HG03060 (cell line): ENCODE results near the gene AKAP13.

Experiments used
- ATAC-seq: cut with Tn5 transposase; IDR thresholded peaks from one replicate; pipeline ENCODE4 v1.9.1; 2021; ENCODE audit warnings: low read depth, moderate number of reproducible peaks; ENCODE audit not compliant: unreplicated experiment

The AKAP13 gene

DNA sequence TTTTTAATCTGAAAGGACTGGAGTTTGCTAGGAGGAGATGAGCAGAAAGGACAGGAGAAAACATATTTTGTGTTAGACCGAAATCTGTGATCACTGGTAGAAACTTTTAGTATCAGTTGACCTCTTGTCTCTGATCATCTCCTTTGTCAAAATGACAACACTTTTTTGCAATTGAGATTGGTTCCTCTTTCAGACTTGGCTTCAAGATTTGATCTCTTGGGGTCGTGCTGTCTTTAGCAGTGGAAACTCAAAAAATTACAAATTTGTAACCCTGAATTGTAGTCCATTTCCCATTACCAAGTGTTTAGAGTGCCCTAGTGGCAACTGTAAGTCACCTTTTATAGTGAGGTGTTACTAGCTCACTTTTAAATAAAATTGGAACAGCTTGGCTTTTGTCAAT lies 306.9 kb downstream of the AKAP13 start:
- no peak for ATAC-seq

DNA sequence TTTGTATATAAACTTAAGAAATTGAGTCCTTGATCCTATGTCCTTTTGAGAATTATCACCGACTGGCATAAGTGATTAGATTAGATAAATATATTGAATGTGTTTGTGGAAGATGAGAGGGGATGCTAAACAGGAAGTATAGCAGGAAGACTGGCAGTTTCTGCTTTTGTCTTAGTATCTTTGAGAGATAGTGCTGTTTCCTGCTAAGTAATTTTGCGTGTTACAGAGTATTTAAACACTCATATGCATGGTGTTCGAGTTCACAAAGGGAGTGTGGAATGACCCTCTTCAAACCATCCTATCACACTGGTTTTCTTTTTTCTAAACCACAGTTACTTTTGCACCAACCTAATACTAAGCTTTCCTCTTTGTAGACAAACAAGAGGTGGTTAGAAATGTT lies 308.3 kb downstream of the AKAP13 start:
- ATAC-seq, result no peak

DNA sequence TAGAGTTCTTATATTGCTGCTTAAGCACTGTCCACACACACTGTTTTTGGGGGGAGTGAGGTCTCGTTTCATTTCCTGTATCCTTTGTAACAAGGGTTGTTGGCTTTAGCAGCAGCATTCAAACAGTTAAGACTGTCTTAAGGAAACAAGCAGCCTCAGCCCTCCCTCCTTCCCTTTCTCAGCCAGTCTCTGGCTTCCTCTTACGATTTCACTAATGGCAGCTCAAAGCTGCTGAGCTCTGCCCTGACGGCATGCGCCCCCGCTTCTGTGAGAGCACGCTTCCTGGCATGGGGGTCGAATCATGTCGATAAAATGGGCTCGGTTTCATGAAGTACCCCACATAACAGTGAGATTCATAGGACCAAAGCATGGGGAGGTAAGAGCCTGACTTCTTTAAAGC lies 309.3 kb downstream of the AKAP13 start:
- ATAC-seq, result peak; percentile 17

DNA sequence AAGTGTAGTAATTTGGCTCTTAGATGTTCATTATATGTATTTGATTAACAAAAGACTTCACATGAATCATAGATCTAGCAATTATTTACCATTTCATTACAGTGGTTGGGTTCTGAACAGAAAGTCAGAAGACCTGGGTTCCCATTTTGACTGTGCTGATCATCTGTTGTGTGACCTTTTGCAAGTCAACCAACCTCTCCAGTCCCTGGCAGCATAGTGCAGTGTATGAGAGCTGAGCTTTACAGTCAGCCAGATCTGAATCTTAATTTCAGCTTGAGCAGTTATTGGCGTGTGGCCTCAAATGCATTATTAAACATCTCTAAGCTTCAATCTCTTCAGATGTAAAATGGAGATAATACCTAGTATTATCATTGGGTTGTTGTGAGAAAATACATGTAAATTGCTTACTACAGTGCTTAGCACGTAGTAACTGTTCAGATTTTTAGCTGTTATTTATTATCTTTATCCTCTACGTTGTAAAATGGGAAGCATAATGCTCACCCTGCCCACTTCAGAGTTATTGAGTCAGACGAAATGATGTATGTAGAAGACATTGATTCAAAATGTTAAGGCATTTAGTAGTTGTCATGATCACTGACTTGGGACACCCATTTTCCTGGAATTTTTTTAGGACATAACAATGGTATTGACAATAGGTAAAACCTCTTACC lies 310.3 kb downstream of the AKAP13 start:
- peak; percentile 29 for ATAC-seq

DNA sequence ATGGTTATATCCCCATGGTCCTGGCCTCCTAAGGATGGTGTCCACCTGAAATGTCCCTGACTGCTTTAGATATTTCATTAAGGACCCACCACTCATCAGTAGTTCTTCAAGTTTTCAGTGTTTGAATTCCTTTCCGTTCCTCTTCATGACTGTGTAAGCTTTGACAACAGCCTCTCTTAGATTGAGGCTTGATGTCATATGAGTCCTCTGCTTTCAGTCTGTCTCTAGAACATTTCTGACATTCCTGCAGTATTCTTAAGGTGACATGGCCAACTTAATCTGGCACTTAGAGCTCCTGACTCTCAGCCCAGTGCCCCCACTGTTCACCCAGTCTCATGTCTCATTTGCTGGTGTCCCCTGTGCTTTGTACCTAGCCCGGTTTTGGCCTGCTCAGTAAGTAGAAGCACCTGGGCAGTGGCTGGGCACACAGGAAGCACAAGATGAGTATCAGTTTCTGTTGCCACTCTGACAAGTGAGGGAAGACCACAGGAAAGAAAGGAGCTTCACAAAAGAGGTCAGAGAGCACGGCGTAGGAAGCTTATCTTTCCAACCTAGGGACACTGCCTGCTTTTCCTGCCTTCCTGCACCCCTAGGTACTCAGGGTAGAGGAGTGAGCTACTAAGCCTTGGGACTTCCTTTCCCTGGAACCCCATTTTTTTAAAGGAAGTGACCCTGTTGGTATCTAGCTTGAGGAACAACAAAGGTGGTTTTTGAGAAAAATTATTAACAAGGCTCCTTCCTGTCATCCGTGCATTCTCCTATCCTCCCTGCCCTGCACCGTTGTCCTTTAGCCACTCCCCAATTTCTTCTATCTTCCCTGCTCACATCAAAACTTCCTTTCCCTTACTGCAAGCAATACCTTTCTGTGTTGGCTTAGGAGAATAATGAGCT lies 311.2 kb downstream of the AKAP13 start:
- peak; percentile 24 for ATAC-seq

DNA sequence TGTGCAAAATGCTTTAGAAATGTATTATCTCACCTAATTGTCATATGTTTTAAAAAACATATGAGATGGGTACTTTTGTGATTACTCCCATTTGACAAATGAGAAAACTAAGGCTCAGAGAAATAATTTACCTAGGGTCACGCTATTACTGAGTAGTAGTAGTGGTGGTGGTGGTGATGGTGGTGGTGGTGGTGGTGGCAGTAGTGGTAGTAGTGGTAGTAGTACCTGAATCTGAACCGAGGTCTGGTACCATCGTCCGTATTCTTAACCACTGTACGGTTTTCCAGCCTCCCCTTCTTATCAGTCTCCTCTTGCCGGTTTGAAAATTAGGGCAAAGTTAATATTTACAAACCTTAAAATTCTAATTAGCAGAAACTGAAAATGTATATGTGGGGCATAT lies 311.9 kb downstream of the AKAP13 start:
- no peak for ATAC-seq

DNA sequence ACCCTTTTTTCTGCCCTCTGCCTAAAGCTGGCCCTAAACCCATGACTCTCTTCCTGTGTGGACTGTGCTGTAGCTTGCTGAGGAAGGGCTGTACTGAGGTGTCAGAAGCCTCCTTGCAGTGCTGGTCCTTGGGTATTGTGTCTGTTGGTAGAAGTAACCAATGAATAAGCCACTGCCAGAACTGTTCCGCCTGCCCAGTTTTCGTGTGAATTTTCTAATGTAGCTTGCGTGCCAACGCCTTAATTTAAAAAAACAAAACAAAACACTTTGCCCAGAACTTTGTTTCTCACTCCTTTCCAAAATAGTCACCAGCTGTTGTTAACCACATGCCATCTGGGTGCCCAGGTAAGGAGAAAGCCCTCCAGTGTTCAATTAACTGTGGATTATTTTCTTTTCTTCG lies 312.5 kb downstream of the AKAP13 start:
- ATAC-seq, result peak; percentile 35

DNA sequence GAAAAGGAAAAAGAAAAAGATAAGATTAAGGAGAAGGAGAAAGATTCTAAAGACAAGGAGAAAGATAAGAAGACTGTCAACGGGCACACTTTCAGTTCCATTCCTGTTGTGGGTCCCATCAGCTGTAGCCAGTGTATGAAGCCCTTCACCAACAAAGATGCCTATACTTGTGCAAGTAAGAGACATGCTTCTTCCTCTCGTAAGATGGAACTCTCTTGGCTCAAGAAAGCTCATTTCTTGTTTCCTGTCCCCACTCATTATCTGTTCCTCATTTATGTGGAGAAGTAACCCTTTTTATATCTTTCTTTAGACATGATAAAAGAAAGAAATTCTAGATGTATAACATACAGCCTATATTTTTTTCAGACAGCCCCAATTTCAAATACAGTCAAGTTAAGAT lies 312.9 kb downstream of the AKAP13 start:
- ATAC-seq, result no peak

DNA sequence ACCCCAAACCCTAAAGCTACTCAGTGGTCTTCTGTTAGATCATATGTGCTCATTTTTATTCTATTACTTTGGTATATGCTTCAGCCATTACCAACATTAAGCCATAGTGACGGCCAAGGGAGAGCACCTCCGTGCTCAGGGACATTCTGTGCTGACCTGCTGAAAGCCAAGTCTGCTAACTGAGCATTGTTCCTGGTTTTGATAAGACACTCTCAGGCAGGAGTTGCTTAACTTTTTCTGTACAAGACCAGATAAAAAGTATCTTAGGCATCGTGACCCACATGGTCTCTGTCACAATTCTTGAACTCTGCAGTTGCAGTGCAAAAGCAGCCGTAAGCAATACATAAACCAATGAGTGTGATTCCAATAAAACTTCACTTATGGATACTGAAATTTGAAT lies 313.7 kb downstream of the AKAP13 start:
- no peak for ATAC-seq

DNA sequence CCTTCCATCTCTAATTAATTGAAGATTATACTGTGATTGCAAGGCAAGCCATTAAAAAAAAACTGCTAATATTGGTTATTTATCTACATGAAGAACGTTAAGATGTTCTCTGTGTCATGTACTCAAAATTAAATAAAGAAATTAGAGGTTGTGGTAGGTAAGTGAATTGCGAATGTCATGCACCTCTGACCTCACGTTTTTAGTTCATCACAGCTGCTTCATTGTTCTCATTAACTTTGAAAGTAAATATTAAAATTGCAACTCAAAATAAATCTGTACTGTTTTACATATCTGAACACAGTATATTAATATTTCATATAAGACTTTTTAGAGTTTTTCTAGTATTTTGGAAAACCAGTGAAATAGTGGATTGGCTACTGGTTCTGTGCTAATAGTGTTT lies 320.4 kb downstream of the AKAP13 start:
- no peak for ATAC-seq

DNA sequence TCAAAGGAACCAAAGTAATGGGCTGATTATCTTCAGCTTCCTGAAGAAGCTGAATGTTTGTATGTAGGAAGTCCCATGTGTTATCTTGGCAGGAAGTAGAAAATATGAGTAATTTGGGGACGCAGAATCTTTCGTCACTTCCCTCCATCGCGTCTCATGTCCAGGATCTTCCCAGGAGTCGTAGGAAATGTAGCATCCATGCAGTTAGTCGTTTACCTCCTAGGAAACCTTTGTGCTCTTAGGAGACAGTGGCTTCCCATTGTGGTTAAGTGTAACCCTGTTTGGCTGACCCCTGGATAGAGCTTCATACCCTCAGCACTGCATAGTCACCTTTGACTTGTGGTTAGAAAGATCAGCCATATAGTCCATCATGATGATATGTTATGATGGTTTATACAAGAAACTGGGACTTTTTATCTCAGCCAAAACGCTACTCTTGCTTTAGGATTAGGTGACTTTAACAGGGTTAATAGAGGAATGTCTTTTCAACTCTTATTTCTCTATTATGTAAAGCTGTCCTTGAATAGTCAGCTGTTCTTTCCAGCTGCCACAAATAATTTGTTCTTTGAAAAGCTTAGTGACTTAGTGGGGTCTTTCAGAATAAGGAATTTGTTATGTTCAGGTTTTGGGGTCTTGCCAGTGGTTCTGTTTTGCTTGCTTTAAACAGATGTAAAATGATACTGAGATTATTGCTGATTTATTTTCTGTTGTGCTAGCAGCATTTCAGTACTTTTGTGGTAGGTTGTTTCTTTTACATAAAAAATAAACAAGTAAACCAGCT lies 322.1 kb downstream of the AKAP13 start:
- no peak for ATAC-seq

DNA sequence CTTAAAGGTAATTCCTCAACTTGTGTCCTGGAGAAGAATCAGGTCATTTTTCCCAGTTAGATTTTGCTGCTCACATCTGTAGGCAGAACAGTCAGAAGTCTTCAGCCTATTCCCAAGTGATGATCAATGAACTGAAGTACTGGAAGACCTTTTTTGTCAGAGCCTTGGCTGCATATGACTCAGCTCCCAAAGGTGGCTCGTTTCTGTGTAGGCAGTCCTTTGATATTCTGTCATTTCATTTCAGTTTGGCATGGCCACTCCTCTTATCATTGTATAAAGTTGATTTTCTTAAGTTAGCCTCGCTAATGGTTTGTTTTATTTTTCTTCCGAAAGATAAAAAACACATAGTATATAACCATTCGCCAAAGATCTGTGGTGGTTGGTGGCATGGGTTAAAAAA lies 323.7 kb downstream of the AKAP13 start:
- no peak for ATAC-seq

DNA sequence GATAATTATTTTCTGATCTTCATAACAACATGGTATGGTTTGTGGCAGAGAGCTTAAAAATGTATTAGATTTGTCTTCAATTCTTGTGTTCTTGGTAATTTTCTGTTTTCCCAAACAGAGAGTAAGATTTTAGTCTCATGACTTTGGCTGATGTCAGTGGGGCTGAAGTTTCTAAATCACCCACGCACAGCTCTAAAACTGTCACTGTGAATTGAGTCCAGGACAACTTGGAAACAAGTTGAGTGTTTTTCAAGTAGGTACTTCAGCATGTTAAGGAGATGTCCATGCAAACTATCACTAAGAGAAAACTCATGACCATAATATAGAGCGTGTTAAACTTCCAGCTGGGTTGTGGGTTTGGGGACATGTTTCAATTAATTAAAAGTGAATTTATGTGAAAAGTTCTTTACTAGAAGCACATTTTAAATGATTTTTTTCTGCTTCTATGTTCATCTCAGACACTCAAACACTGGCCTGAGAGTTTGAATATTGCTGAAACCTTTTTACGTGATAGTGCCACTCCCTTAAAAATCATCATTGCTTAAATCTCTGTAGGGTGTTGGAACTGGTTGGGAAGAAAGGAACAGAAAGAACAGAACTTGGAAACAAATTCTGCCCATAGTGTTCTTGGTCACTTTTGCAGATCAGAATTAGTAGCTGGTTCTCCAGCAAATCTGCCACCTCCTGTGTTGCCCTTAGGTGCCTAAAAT lies 324.5 kb downstream of the AKAP13 start:
- no peak for ATAC-seq

DNA sequence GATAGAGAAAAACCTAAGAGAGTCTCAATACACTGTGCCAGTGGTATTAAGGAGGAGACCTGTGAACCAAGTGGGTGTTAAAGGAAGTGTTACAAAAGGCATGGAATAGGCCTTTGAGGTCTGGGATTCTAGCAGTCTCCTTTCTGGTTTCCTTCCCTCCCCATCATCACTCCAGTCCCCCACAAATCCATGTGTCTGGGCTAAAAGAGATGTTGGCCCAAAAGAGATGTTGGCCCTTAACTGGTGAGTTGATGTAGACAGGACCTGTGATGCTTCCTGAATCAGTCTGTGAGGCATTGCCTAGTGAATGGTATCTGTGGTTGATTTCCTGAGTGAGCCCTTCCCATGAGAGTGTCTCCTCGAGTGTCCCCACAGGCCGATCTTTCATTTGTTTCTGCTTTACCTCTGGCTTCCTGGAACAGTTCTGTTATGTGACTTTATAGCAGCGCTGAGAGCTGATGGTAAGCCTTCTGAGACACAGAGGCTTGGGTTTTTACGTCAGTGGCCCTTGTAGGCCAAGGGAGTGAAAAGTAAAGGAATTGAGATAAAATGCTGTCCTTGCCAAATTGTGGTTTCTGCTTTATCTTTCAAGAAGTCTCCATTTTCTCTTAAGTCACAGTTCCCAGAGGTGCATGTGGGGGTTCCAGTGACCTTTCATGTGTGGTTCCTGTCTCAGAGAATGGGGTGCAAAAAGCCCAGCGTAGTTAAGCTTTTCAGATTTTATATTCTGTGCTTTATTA lies 326.5 kb downstream of the AKAP13 start:
- no peak for ATAC-seq

DNA sequence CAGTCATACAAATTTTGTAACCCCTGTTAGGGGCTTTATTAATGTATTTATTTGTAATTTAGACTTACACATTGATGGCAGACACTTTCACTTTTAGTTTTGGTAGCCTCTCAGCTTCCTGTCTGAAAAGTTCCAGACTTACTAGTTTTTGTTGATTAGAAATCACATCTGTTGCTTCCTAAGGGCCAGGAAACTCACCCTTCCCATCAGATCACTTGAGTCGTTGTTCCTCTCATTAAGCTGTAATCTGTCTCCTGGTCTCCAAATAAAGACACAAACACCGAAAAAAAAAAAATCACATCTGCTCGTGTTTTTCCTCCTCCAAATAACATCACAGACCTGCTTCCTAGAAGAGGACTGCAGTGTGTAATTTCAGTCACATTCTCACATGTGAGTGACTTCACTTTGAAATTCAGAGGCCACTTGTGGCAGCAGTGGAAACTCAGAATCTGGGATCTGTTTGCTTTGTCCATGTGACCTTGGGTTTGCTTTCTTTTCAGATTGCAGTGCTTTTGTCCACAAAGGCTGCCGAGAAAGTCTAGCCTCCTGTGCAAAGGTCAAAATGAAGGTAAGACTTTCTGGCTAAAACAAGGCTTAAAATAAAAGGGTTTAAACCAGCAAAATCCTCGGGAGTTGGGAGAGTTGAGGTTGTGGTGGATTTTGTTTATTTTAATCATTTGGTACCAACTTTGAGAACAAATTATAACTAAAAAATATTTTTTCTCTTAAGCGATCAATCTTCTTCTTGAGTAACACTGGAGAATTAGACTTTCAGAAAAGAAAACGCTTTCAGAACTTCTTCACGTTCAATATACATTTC lies 327.3 kb downstream of the AKAP13 start:
- ATAC-seq, result no peak

DNA sequence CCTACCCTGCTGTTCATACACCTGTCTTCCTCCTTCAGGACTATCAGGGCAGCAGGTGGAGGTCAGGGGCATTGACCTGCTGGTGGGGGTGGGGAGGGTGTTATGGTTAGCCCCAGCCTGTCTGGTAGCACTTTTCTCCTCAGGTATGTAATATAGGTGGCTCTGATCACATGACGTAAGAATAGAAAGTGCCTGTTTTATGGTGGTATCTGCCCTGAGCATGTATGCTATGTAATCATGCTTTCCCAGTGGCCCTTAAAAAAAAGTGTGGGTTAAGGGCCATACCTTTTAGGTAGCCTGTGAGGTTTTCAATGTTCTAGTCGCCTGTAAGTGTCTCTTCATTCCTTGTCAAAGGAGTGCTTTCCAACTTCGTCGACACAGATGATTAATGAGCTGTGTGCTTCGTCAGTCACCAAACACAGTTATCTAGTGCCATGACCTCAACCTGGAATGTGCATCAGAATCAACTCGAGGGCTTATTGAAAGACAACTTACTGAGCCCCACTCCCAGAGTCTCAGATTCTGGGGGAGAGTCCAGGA lies 328.1 kb downstream of the AKAP13 start:
- ATAC-seq, result no peak

DNA sequence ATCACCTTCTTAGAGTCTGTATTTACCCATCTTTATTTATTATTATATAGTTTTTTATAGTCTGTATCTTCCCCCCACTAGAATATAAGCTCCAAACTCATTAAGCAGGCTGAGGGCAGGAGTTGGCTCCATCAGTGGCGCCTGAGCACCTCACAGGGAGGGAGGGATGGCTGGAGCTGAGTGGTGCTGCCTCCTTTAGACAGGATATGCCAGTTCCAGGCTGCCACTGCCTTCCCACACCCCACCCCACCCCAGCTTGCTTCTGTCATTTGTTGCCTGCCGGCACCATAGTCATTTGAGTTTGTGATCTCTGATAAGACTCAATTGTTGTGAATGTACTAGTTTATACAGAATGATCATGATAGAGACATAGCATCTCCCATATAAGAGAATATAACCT lies 328.8 kb downstream of the AKAP13 start:
- no peak for ATAC-seq

DNA sequence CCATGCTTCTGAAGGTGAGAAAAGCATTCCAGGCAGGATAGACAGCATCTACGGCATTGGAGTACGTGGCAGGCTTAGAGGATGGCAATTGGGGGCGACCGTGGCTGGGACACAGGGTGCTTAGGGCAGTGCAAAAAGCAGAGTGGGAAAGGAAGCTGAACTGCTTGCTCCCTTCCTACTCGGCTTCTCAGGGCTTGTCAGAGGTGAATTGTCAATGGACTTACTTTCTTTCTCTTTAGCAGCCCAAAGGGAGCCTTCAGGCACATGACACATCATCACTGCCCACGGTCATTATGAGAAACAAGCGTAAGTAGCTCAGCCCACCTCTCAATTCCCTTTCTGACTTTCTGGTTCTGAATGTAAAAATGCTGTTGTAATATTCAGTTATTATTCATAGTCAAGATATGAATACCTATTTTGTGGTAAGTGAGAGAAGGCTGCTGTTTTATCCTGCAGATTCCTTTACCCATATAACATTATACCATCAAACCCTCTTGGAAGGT lies 330.0 kb downstream of the AKAP13 start:
- peak; percentile 52 for ATAC-seq
